Sigmoid colon (tissue), 7 donors: ENCODE results near the gene COX7A2L. TPM values are rescaled to one million over a fixed set of nuclear protein-coding genes. Genes with fewer than 3 reads are reported as not detected.
"Not testable (repeated sequence)": the region's sequence is repeated elsewhere in the genome, so short reads cannot be mapped to it uniquely, and the experiment has no call there.

ENCODE experiments used
- DNase-seq: peaks from one replicate; pipeline ENCODE4 v3.0.0-alpha.2; 2019
- H3K27ac ChIP-seq, 4 donors: fragments of 200-600 bp; sonication (generic); one replicate each; pipeline ENCODE4 v1.5.1; 2016 to 2019; ENCODE audit warnings: mild to moderate bottlenecking in 1 of 4
- H3K27me3 ChIP-seq, 3 donors: fragments of 200-600 bp; sonication (generic); one replicate each; pipeline ENCODE4 v1.5.1; 2019; ENCODE audit warnings: mild to moderate bottlenecking in 1 of 3
- H3K36me3 ChIP-seq, 4 donors: fragments of 200-600 bp; sonication (generic); one replicate each; pipeline ENCODE4 v1.5.1; 2016 to 2019
- H3K4me1 ChIP-seq, 4 donors: fragments of 200-600 bp; sonication (generic); one replicate each; pipeline ENCODE4 v1.5.1; 2017 to 2019
- H3K4me3 ChIP-seq, 4 donors: fragments of 200-600 bp; sonication (generic); one replicate each; pipeline ENCODE4 v1.5.1; 2017 to 2019; ENCODE audit warnings: mild to moderate bottlenecking in 2 of 4, moderate library complexity in 1 of 4
- H3K9me3 ChIP-seq, 4 donors: fragments of 200-600 bp in 3 of 4; sonication (generic) in 3 of 4; one replicate each; pipeline versions ENCODE4 v1.5.1 to v1.6.1; 2013 to 2019
- EP300 ChIP-seq, 4 donors: sonication (generic); formaldehyde crosslinking; IDR thresholded peaks; one replicate each; pipeline ENCODE4 v1.6.1; 2017; ENCODE audit warnings: antibody characterized with exemption in 4 of 4
- POLR2A ChIP-seq, 2 donors: fragments of 450-650 bp; IDR thresholded peaks; one replicate each; pipeline ENCODE4 v1.6.1; 2016; ENCODE audit warnings: antibody characterized with exemption in 2 of 2, mild to moderate bottlenecking in 2 of 2, moderate library complexity in 2 of 2
- POLR2AphosphoS5 ChIP-seq, 4 donors: sonication (generic); formaldehyde crosslinking; IDR thresholded peaks; one replicate each; pipeline ENCODE4 v1.6.1; 2017; ENCODE audit warnings: antibody characterized with exemption in 4 of 4
- WGBS, 2 donors: extraction: QIAGEN DNeasy Blood & Tissue Kit; methylation state at CpG; one replicate each; pipeline ENCODE4 v1.1.7; 2013; 5-methylcytosine and 5-hydroxymethylcytosine counted together
- intact Hi-C: fragments of 100-400 bp; cut with DNase I; formaldehyde crosslinking; loops from one replicate; pipeline ENCODE4 v1.15.1; 2023
- polyA plus RNA-seq, 3 donors: library from polyadenylated mRNA; stranded (reverse); fragments of 200-250 nt; gene quantifications; one replicate each; pipeline ENCODE4 v1.2.3, GENCODE V29; 2013
- total RNA-seq, 4 donors: library from RNA; depleted of rRNA; stranded (reverse); fragments of >200 nt; gene quantifications; one replicate each; pipeline ENCODE4 v1.1.0, GENCODE V29; 2016
- TF ChIP-seq, protein P1 (sequence below), 4 experiments: fragments of 450-650 bp in 3 of 4; fragments of 200-600 bp in 1 of 4; IDR thresholded peaks; one replicate each; pipeline ENCODE4 v1.5.1; 2016 to 2019; ENCODE audit warnings: antibody characterized with exemption in 4 of 4, mild to moderate bottlenecking in 3 of 4, moderate library complexity in 2 of 4
- donor health status: healthy with polysubstance abuse.
- donor health status: Bipolar disorder and iron deficiency.
- donor health status: healthy.

Gene COX7A2L, protein sequence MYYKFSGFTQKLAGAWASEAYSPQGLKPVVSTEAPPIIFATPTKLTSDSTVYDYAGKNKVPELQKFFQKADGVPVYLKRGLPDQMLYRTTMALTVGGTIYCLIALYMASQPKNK
- 100 to 1,000 TPM; 149 to 209 (median 172) TPM for total RNA-seq
- polyA plus RNA-seq = 100 to 1,000 TPM; 149 to 270 (median 219) TPM

DNA sequence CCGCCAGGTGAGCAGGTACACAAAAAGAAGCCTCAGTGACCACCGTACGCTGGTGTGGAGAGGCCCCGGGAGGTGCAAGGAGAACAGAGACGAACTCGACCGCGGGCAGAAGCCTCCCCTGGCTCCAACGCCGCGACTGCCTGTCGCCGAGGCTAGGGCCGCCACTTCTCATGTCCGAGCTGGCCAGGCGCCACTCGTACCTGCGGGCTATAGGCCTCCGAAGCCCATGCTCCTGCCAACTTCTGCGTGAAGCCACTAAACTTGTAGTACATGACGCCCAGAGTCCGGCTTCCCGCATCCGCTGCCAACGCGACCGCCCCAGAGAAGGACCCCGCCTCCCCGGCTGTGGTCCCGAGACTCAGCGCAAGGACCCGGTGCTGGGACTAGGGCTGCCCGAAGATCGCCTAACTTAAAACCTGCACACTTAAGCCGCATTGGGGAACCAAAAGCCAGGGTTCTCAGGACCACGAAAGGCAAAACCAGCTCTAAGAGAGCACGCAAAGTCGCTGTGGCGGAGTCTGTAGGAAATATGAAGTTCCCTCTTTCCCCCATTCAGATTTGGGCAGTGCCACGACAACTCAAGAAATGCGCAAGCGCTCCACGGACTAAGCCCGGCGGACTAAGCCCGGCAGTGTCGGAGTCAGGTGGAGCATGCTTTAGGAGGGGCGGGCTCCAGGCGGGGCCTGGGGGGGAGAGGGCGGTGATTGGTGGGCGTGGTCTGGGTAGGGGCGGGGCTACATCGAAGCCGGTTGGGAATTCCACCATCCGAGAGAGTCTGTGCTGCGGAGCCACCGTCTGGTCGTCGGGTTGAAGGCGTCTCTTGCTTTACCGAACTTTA, at the start of gene COX7A2L:
Gene COX7A2L, minus strand, starts transcription at position 328 of the 838 bp plus-strand sequence. Its CDS starts 56 bp downstream, at position 272.
- no peaks in the 10 kb centered on the region for H3K9me3 ChIP-seq
- 0% methylated on average over 61 of the region's 61 CpGs for WGBS, 2 donors
- H3K27me3 ChIP-seq = no peaks in the 10 kb centered on the region
- TF ChIP-seq, protein P1, sequence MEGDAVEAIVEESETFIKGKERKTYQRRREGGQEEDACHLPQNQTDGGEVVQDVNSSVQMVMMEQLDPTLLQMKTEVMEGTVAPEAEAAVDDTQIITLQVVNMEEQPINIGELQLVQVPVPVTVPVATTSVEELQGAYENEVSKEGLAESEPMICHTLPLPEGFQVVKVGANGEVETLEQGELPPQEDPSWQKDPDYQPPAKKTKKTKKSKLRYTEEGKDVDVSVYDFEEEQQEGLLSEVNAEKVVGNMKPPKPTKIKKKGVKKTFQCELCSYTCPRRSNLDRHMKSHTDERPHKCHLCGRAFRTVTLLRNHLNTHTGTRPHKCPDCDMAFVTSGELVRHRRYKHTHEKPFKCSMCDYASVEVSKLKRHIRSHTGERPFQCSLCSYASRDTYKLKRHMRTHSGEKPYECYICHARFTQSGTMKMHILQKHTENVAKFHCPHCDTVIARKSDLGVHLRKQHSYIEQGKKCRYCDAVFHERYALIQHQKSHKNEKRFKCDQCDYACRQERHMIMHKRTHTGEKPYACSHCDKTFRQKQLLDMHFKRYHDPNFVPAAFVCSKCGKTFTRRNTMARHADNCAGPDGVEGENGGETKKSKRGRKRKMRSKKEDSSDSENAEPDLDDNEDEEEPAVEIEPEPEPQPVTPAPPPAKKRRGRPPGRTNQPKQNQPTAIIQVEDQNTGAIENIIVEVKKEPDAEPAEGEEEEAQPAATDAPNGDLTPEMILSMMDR (IDR thresholded peaks at IDR 0.05) = peak in 1 of 4 experiments; percentile 9
- TF ChIP-seq POLR2AphosphoS5 (IDR thresholded peaks at IDR 0.05) (peak; percentile 81 to 91 (median 86)), EP300 (IDR thresholded peaks at IDR 0.05) (peak in 1 of 4 donors; percentile 37), POLR2A (IDR thresholded peaks at IDR 0.05) (peak; percentile 73 to 76)
- peak within 1 kb of the TSS; percentile 75 to 97 (median 94) for H3K4me3 ChIP-seq
- H3K27ac ChIP-seq = peak within 1 kb of the TSS; percentile 88 to 94 (median 92)
- H3K36me3 ChIP-seq = no peaks in the 10 kb centered on the region
- peak; percentile 98 for DNase-seq
- H3K4me1 ChIP-seq = peaks cover 0 to 32% (median 17%) of the 10 kb centered on the region in 4 donors
- intact Hi-C loops = loop anchor here (2.0 to 10.0 kb wide), 3 partner anchors 204 to 516 kb away; partner anchors contain the start of gene MTA3

DNA sequence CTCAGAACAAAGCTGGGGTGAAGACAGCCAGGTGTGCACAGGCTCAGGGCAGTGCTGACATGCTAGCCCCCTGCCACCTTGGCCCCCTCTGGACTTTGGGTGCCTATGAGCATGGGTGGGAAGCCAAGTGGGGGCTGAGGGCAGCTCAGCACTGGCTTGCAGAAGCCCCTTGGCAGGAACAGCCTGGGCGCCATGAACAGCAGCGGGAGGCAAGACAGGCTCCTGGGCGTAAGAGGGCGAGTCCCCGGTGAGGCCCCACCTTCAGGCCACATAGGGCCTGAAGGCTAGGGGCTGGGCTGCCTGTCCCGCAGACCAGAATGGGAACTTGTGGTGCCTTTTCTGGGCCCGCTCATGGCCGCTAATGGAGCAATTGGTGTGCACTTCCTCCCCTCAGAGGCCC, 47.0 kb upstream of the COX7A2L start:
- no peaks in the 10 kb centered on the region for H3K36me3 ChIP-seq
- H3K27me3 ChIP-seq = no peaks in the 10 kb centered on the region
- DNase-seq = no peak
- H3K27ac ChIP-seq = no peak overlapping the region
- H3K4me3 ChIP-seq = no peak overlapping the region
- no peak for TF ChIP-seq POLR2A (IDR thresholded peaks at IDR 0.05)
- no peak for TF ChIP-seq EP300 (IDR thresholded peaks at IDR 0.05)
- TF ChIP-seq POLR2AphosphoS5 (IDR thresholded peaks at IDR 0.05) = no peak
- TF ChIP-seq, protein P1 (IDR thresholded peaks at IDR 0.05) = no peak
- intact Hi-C loops = no loop called here
- H3K4me1 ChIP-seq = no peaks in the 10 kb centered on the region
- 97% methylated on average over 8 of the region's 8 CpGs for WGBS, 2 donors
- H3K9me3 ChIP-seq = no peaks in the 10 kb centered on the region

DNA sequence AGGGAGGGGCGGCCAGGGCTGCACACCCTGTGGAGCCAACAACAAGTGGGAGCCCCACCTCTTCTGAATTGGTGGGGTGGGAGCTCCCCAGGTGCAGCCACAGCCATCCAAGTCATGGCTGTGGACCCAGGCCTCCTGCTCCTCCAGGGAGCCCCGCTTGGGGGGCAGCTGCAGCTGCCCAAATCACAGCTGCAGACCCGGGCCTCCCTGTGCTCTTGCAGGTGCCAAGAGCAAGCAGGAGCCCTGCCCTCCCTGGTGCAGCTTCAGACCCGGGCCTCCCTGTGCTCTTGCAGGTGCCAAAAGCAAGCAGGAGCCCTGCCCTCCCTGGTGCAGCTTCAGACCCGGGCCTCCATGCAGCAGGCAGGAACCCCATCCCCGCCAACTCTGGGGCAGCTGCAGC, 46.5 kb upstream of the COX7A2L start:
- no peak for TF ChIP-seq POLR2AphosphoS5 (IDR thresholded peaks at IDR 0.05)
- Histone ChIP-seq H3K36me3 (no peaks in the 10 kb centered on the region), H3K4me3 (no peak overlapping the region), H3K27me3 (no peaks in the 10 kb centered on the region), H3K9me3 (no peaks in the 10 kb centered on the region), H3K4me1 (no peaks in the 10 kb centered on the region), H3K27ac (no peak overlapping the region)
- 69 to 85% methylated on average over 6 of the region's 6 CpGs for WGBS, 2 donors
- intact Hi-C loops = no loop called here
- DNase-seq = no peak

DNA sequence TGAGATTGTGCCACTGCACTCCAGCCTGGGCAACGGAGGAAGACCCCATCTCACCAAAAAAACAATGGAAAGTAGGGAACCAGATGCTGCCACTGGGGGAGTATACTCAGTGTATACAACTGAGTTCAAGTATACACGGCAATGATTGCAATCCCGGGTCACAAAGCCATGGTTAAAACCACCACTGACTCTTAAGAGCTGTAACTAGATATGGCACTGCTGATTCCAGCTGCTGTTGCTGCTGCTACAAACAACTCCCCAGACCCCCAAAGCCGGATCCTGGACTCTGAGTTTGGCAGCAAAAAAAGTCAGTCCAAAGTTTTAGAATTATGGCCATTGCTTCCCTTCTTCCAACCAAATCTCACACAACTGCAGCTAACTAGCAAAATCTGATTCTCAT, 43.7 kb upstream of the COX7A2L start:
- WGBS, 2 donors = 82 to 86% methylated on average over 4 of the region's 4 CpGs
- no peak overlapping the region for H3K4me3 ChIP-seq
- H3K27me3 ChIP-seq = no peaks in the 10 kb centered on the region
- DNase-seq = no peak
- H3K27ac ChIP-seq = no peak overlapping the region
- no peaks in the 10 kb centered on the region for H3K36me3 ChIP-seq
- TF ChIP-seq POLR2AphosphoS5 (IDR thresholded peaks at IDR 0.05) (no peak), EP300 (IDR thresholded peaks at IDR 0.05) (no peak)
- TF ChIP-seq, protein P1 (IDR thresholded peaks at IDR 0.05) = no peak
- H3K4me1 ChIP-seq = no peaks in the 10 kb centered on the region
- intact Hi-C loops = no loop called here
- no peaks in the 10 kb centered on the region for H3K9me3 ChIP-seq

DNA sequence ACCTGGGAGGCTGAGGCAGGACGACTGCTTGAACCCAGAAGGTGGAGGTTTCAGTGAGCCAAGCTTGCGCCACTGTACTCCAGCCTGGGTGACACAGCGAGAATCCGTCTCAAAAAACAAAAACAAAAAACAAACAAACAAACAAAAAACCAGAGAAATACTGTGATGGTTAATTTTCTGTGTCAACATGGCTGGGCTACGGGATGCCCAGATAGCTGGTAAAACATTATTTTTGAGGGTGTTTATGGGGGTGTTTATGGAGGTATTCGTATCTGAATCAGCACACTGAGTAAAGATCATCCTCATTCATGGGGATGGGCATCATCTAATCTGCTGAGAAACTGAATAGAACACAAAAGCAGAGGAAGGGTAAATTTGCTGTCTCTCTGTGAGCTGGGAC, 40.8 kb upstream of the COX7A2L start:
- H3K27ac ChIP-seq = no peak overlapping the region
- no peaks in the 10 kb centered on the region for H3K36me3 ChIP-seq
- no peak overlapping the region for H3K4me3 ChIP-seq
- intact Hi-C loops = no loop called here
- WGBS, 2 donors = 91 to 94% methylated on average over 6 of the region's 6 CpGs
- DNase-seq = no peak
- no peaks in the 10 kb centered on the region for H3K4me1 ChIP-seq
- H3K9me3 ChIP-seq = no peaks in the 10 kb centered on the region
- TF ChIP-seq POLR2A (IDR thresholded peaks at IDR 0.05) = no peak
- no peak for TF ChIP-seq EP300 (IDR thresholded peaks at IDR 0.05)
- TF ChIP-seq, protein P1 (IDR thresholded peaks at IDR 0.05) = no peak
- TF ChIP-seq POLR2AphosphoS5 (IDR thresholded peaks at IDR 0.05) = no peak
- H3K27me3 ChIP-seq = no peaks in the 10 kb centered on the region

DNA sequence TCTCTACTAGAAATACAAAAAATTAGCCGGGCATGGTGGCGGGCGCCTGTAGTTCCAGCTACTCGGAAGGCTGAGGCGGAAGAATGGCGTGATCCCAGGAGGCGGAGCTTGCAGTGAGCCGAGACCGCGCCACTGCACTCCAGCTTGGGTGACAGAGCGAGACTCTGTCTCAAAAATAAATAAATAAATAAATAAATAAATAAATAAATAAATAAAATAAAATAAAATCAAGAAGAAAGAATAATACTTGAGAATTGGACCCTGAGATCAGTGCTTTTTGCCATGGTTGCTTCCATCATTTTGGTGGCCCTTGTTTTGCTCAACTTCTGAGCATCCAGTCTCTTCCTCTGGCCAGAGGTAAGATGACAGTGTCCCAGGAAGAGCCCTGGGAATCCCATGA, 37.0 kb upstream of the COX7A2L start:
- H3K27me3 ChIP-seq, H3K27ac ChIP-seq, H3K4me3 ChIP-seq, H3K9me3 ChIP-seq, H3K36me3 ChIP-seq, H3K4me1 ChIP-seq, DNase-seq, intact Hi-C loops: not testable (repeated sequence)
- WGBS, 2 donors = 96% methylated on average over 11 of the region's 11 CpGs

DNA sequence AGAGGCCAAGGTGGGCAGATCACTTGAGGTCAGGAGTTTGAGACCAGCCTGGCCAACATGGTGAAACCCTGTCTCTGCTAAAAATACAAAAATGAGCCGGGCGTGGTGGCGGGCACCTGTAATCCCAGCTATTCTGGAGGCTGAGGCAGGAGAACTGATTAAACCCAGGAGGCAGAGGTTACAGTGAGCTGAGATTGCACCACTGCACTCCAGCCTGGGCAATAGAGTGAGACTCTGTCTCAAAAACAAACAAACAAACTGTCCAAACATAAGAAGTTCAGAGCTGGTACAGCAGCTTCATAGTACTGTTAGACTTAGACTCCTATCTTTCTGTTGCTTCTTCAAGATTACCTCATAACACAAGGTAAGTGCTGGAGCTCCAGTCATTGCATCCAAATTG, 32.3 kb upstream of the COX7A2L start:
- H3K4me1 ChIP-seq, DNase-seq, intact Hi-C loops, H3K36me3 ChIP-seq, H3K27ac ChIP-seq, H3K9me3 ChIP-seq, H3K4me3 ChIP-seq, H3K27me3 ChIP-seq: not testable (repeated sequence)
- 96 to 99% methylated on average over 3 of the region's 3 CpGs for WGBS, 2 donors
